GM12801 (cell line): ENCODE results near the gene CERS1.

Experiments used
- CTCF ChIP-seq: IDR thresholded peaks from one replicate; pipeline ENCODE4 v1.5.1; 2011; ENCODE audit warnings: control low read depth; ENCODE audit not compliant: insufficient read length; ENCODE audit errors: extremely low read depth

The CERS1 gene

GRCh38 chr19:18853755-18854427 lies 42.1 kb downstream of the CERS1 start:
- no peak for TF ChIP-seq CTCF

- no peak for TF ChIP-seq CTCF
These were observed 43.3 kb downstream of the CERS1 start for GRCh38 chr19:18852648-18853047.

GRCh38 chr19:18851673-18852325 lies 44.2 kb downstream of the CERS1 start:
- TF ChIP-seq CTCF, result no peak

- no peak for TF ChIP-seq CTCF
These were observed 45.2 kb downstream of the CERS1 start for GRCh38 chr19:18850471-18851375.

- TF ChIP-seq CTCF, result no peak
These were observed 46.0 kb downstream of the CERS1 start for GRCh38 chr19:18849838-18850400.

- no peak for TF ChIP-seq CTCF
These were observed 46.9 kb downstream of the CERS1 start for GRCh38 chr19:18848878-18849661.
